Ishikawa (cell line): ENCODE results near the gene STPG2.

Experiments
- CEBPB ChIP-seq: IDR thresholded peaks from 2 replicates; pipeline ENCODE4 v1.6.1; 2012
- CREB1 ChIP-seq: IDR thresholded peaks from 2 replicates; pipeline ENCODE4 v1.6.1; 2012; ENCODE audit warnings: low read depth
- EGR1 ChIP-seq: IDR thresholded peaks from 2 replicates; pipeline ENCODE4 v1.6.1; 2012
- EP300 ChIP-seq: IDR thresholded peaks from 2 replicates; pipeline ENCODE4 v1.6.1; 2012; ENCODE audit warnings: borderline replicate concordance
- FOXM1 ChIP-seq: IDR thresholded peaks from 2 replicates; pipeline ENCODE4 v1.6.1; 2012; ENCODE audit warnings: low read depth, borderline replicate concordance
- NFIC ChIP-seq: IDR thresholded peaks from 2 replicates; pipeline ENCODE4 v1.6.1; 2012
- RAD21 ChIP-seq: IDR thresholded peaks from 2 replicates; pipeline ENCODE4 v1.6.1; 2012; ENCODE audit warnings: low read depth
- TAF1 ChIP-seq: IDR thresholded peaks from 2 replicates; pipeline ENCODE4 v1.6.1; 2012; ENCODE audit warnings: low read depth, mild to moderate bottlenecking
- TCF12 ChIP-seq: IDR thresholded peaks from 2 replicates; pipeline ENCODE4 v1.6.1; 2012; ENCODE audit warnings: low read depth
- TEAD4 ChIP-seq: IDR thresholded peaks from 2 replicates; pipeline ENCODE4 v1.6.1; 2012
- YY1 ChIP-seq: IDR thresholded peaks from 2 replicates; pipeline ENCODE4 v1.6.1; 2012; ENCODE audit warnings: low read depth
- ZBTB7A ChIP-seq: IDR thresholded peaks from 2 replicates; pipeline ENCODE4 v1.6.1; 2012; ENCODE audit warnings: low read depth
- TF ChIP-seq, protein P1 (sequence below): IDR thresholded peaks from 2 replicates; pipeline ENCODE4 v1.6.1; 2012
- TF ChIP-seq, protein P2 (sequence below): IDR thresholded peaks from 2 replicates; pipeline ENCODE4 v1.6.1; 2012; ENCODE audit warnings: low read depth, mild to moderate bottlenecking
- TF ChIP-seq, protein P3 (sequence below): IDR thresholded peaks from 2 replicates; pipeline ENCODE4 v1.6.1; 2012

The STPG2 gene

DNA sequence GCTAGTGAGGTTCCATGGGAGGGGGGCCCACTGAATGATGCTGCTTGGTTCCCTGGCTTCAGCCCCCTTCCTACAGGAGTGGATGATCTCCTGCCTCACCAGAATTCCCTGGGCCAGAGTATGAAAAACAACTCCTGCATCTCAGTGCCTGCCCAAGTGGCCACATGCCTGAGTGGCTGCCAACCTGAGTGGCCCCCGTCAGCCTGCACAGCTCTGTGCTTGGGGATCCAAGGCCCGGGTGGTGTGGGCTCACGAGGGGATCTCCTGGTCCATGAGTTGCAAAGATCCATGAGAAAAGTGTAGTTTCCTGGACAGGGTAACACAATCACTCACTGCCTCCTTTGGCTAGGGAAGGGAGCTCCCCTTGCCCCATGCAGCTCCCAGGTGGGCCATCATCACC lies 17.1 kb downstream of the STPG2 start:
- TF ChIP-seq, protein P1, sequence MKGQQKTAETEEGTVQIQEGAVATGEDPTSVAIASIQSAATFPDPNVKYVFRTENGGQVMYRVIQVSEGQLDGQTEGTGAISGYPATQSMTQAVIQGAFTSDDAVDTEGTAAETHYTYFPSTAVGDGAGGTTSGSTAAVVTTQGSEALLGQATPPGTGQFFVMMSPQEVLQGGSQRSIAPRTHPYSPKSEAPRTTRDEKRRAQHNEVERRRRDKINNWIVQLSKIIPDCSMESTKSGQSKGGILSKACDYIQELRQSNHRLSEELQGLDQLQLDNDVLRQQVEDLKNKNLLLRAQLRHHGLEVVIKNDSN = no peak
- no peak for TF ChIP-seq TEAD4
- no peak for TF ChIP-seq EGR1
- no peak for TF ChIP-seq TAF1
- no peak for TF ChIP-seq ZBTB7A
- no peak for TF ChIP-seq TCF12
- no peak for TF ChIP-seq NFIC
- TF ChIP-seq FOXM1 = no peak
- no peak for TF ChIP-seq YY1
- TF ChIP-seq EP300 = no peak
- no peak for TF ChIP-seq CEBPB
- TF ChIP-seq CREB1 = no peak
- TF ChIP-seq RAD21 = no peak
- TF ChIP-seq, protein P2, sequence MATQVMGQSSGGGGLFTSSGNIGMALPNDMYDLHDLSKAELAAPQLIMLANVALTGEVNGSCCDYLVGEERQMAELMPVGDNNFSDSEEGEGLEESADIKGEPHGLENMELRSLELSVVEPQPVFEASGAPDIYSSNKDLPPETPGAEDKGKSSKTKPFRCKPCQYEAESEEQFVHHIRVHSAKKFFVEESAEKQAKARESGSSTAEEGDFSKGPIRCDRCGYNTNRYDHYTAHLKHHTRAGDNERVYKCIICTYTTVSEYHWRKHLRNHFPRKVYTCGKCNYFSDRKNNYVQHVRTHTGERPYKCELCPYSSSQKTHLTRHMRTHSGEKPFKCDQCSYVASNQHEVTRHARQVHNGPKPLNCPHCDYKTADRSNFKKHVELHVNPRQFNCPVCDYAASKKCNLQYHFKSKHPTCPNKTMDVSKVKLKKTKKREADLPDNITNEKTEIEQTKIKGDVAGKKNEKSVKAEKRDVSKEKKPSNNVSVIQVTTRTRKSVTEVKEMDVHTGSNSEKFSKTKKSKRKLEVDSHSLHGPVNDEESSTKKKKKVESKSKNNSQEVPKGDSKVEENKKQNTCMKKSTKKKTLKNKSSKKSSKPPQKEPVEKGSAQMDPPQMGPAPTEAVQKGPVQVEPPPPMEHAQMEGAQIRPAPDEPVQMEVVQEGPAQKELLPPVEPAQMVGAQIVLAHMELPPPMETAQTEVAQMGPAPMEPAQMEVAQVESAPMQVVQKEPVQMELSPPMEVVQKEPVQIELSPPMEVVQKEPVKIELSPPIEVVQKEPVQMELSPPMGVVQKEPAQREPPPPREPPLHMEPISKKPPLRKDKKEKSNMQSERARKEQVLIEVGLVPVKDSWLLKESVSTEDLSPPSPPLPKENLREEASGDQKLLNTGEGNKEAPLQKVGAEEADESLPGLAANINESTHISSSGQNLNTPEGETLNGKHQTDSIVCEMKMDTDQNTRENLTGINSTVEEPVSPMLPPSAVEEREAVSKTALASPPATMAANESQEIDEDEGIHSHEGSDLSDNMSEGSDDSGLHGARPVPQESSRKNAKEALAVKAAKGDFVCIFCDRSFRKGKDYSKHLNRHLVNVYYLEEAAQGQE = no peak

DNA sequence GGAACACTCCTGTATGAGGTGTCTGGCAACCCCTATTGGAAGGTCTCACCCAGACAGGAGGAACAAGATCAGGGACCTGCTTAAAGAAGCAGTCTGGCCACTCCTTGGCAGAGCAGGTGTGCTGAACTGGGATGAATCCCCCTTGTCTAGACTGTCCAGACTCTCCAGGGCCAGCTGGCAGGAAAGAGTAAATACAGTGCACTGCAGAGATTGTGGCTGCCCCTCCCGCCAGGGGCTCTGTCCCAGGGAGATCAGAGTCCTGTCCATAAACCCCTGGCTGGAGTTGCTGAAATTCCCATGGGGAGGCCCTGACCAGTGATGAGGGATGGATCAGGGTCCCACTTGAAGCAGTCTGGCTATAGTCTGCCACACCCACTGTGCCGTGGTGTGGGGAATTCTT lies 17.7 kb downstream of the STPG2 start:
- TF ChIP-seq EGR1 (no peak), TAF1 (no peak), EP300 (no peak), CEBPB (no peak), YY1 (no peak), CREB1 (no peak)

DNA sequence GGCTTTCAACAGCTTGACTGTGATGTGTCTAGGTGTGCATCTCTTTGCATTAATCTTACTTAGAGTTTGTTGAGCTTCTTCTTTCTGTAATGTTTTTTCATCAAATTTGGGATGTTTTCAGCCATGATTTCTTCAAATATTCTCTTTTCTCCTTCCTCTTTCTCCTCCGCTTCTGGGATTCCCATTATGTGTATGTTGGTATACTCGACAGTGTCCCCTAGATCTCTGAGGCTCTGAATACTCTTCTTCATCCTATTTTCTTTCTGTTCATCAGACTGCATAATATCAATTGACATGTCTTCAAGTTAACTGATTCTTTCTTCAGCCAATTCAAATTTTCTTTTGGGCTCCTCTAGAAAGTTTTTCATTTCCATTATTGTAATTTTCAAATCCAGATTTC lies 25.9 kb downstream of the STPG2 start:
- TF ChIP-seq, protein P3, sequence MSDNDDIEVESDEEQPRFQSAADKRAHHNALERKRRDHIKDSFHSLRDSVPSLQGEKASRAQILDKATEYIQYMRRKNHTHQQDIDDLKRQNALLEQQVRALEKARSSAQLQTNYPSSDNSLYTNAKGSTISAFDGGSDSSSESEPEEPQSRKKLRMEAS = no peak
- TF ChIP-seq TEAD4 = no peak

DNA sequence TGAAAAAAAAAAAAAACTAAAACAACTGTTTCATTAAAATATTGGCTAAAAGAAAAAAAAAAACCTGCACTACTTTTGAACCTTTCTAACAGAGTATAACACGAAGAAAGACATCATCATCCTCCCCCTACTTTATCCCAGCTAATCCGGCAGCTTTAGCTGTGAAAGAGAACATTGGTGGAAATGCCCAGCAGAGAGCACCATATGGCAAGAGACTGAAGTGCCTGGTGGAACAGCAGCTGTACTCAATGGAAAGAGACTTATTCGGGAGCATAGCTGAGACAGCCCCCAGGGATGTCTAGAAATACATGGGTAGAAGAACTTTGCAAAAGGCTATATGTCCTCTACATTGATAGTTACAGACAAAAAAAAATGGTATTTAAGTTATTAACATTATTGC lies 30.3 kb downstream of the STPG2 start:
- peak; percentile 60 for TF ChIP-seq RAD21
- TF ChIP-seq TAF1 = no peak

DNA sequence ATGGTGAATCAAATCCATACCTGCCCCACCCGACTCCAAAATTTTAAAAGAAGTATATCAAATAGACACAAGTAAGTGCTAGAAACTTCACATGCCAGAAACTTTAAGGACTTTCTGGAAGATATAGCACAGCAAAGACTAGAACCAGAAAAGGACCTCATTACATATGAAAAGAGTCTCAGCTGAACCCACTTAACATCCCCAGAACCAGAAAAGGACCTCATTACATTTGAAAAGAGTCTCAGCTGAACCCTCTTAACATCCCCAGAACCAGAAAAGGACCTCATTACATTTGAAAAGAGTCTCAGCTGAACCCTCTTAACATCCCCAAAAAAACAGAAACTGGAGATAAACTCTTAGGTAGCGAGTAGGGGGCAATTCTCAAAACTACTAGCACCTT lies 32.3 kb downstream of the STPG2 start:
- TF ChIP-seq, protein P1 = no peak
- TF ChIP-seq RAD21 (no peak), TCF12 (no peak), FOXM1 (no peak), ZBTB7A (no peak), NFIC (no peak), EGR1 (no peak), EP300 (no peak), TEAD4 (no peak), TAF1 (no peak), CREB1 (no peak)
- TF ChIP-seq, protein P3 = no peak
- TF ChIP-seq, protein P2 = no peak

DNA sequence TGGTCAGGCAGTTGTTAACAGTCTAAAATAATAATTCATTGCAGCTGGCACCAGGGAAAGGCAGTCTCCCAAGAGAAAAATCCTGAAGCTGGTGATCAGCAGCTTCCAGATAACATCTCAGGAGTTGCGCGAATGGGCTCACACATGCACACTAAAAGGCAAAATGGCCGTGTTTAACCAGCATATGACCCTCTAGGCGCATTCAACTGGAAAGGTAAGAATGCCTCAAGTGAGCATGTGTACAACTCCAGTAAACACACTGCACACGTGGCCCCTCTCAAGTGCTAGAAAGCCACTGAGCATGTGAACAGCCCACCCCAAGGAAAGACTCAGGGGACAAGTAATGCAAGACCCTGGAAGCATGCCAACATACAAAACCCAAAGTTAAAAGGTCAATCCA lies 33.1 kb downstream of the STPG2 start:
- TF ChIP-seq FOXM1 (no peak), TAF1 (no peak), TCF12 (no peak), NFIC (no peak), CEBPB (no peak)
- TF ChIP-seq, protein P3 = no peak

DNA sequence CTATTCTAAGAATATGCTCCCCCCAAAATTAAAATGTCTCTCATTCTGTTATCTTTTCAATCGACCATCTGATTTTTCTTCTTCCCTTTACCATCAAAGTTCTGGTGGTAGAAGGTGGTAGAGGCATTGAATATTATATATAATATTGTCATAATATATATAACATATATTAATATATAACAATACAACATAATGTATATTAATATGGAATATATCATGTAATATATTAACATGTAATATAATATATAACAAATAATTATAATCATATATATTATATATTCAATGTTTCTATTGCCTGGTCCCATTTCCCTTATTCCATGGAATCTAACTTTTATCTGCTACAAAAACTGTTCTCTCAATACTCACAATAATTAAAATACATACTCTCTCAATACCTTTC lies 40.6 kb downstream of the STPG2 start:
- TF ChIP-seq ZBTB7A = no peak
- TF ChIP-seq, protein P2 = no peak
- no peak for TF ChIP-seq CEBPB
- TF ChIP-seq EGR1 = no peak
- TF ChIP-seq YY1 = no peak
